Stimulated activated CD8-positive, alpha-beta memory T cell treated with anti-CD3 and anti-CD28 coated beads, Interleukin-7, amount 100 ng/mL, for 1 hour (primary cell): ENCODE measurements around the gene PLXNA4.

Source experiments
- DNase-seq, 2 donors: peaks; one replicate each; pipeline ENCODE4 v3.0.0-alpha.2; 2020; ENCODE audit warnings: low read depth in 2 of 2

The PLXNA4 gene

DNA sequence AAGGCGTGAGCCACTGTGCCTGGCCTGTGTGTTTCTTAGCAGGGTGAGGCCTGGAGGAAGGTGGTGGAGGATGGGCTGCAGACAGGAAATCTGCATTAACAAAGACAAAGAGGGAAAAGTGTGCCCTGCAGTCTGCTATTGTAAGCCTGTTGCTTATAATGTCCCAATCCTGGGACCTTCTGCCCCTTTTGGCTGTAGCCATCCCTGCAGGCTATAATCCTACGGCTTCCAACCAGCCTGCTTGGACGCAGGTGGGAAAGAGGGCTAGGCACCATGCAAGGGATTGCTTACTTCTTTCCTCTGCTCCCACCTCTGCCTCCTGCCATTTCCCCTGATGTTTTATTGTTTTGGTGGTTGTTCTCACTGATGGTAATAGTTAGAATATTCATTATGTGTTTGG, 434.3 kb downstream of the PLXNA4 start:
- no peak for DNase-seq

DNA sequence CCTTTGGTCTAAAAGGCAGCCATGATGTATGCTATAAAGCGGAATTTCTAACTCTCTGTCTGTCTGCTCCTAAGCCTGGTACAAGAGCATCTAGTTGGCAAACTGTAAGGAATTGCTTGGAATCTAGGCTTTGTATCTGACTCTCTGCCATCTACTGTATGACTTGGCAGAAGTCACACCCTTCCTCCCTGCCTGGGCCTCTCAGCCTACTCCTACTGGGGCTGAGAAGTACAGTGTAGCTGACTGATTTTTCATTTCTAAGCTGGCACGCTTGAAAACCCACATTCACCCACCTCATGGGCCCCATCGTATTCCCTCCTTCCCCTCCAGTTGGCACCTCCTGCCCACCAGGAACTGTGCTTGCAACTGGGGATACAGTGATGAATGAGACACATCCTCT, 435.2 kb downstream of the PLXNA4 start:
- DNase-seq: no peak

DNA sequence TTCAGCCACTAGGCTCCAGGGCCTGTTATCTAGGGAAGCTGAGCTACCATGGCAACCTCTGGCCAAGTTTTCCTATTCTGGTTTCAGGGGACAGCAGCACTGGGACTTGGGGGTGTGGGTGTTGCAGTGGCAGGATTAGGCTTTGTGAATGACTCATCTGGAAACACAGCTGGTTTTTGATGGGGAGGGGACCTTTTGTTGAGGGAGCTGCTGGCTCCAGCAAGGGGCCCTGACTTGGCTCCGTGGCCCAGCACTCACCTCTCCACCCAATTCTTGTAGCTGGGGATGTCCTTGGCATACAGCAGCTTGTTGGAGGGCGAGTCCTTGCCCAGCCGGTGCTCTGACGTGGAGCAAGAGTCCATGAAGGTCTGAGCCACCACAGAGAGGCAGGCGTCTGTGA, 435.9 kb downstream of the PLXNA4 start:
- DNase-seq: no peak

DNA sequence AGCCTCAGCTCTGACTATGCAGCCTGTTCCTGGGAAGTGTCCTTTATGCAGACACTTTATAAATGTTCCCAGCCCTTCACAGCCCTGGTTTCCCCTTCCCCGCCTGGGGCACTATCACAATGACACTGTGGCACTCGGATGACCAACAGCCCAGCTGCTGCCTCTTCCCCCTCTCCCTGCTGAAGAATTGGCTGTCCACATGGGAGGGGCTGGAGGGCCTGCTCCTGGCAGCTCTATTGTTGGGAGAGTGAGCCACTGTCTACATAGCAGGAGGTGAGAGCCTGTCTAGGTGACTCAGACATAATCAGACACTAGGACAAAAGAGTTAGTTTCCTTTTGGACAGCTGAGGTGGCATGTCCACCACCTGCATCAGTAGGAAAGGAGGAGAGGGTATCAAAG, 437.5 kb downstream of the PLXNA4 start:
- no peak for DNase-seq

DNA sequence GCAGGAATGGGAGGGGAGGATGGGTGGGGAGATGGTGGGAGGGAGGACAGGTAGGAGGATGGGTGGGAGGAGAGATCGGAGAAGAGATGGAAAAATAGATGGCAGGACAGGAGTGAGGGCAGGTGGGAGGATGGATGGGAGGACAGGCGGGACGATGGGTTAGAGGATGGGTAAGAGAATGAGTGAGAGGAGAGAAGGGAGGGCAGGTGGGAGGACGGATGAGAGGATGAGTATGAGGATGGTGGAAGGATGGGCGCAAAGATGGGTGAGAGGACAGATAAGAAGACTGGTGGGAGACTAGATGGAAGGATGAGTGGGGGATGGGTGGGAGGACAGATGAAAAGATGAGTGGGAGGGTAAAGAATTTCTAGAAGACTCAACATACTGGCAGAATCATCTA, 438.6 kb downstream of the PLXNA4 start:
- DNase-seq: no peak

- DNase-seq: no peak
Measured at GRCh38 chr7:132135746-132136385, 440.4 kb downstream of the PLXNA4 start.

GRCh38 chr7:132134814-132135445, 441.3 kb downstream of the PLXNA4 start:
- no peak for DNase-seq

DNA sequence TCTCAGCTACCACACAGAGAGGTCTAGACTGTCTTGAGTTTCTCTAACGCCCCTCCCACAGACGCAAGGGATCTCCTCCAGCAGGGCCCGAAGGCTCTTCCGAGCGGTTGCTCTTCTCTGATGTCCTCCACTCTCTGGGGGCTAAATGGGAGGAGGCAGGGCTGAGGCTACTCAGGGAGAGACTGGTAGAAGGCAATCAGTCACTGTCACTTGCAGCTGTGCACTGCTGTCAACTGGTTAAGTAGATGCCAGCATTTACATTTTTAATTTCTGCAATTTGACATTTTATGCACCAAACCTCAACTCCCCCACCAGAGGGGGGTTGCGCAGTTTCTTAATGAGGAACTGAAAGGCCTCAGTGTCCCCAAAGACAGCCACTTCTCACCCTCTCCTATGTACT, 442.8 kb downstream of the PLXNA4 start:
- no peak for DNase-seq

GRCh38 chr7:132131196-132131595, 445.1 kb downstream of the PLXNA4 start:
- no peak for DNase-seq

DNA sequence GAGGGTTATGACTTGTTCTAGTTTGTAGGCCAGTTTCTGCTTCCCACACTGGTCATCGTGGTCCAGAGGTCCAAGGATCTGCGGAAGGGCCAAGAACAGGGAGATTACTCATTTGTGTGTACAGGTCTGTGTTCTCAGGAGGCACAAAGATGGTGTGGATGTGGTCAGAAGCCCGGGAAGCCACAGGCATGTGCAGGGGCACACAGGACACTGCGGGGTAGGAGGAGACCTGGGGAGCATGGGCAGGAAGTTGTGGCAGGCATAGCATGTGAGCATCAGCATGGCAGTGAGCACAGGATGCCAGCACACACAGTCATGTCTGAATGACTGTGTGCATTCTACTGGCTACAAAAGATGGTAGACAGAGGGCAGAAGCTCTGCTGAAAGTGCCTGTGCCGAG, 445.8 kb downstream of the PLXNA4 start:
- no peak for DNase-seq

DNA sequence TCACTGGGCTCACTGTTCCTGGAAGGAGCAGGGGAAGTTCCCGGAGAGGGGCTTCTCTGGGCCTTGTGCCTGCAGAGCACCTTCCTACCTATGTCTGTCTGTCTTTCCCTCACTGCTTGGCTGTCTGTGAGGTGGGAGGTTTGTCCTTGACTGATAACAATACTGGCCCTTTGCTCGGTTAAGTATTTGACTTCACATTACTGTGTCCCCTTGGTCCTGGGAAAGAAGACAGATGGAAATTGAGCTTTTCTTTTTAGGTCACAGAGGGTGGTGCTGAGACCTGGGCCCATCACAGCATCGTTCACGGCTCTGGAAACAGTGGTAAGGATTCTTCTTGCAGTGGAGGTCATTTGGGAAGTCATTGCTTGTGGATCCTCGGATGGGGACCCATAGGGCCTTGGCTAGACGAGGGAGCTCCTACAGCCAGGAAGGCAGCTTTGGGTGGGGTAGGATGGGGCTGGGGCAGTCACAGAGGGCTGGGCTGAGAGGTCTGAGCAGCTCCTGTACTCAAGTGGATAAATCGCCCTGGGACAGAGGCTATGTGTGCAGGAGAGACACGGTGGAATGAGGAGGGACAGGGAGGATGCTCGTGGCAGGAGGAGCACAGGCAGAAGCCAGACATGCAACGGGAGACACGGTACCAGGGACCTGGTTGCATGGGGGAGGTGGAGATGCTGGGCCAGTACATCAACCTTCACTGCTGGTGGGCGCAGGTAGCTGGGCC, 450.2 kb downstream of the PLXNA4 start:
- DNase-seq: no peak

DNA sequence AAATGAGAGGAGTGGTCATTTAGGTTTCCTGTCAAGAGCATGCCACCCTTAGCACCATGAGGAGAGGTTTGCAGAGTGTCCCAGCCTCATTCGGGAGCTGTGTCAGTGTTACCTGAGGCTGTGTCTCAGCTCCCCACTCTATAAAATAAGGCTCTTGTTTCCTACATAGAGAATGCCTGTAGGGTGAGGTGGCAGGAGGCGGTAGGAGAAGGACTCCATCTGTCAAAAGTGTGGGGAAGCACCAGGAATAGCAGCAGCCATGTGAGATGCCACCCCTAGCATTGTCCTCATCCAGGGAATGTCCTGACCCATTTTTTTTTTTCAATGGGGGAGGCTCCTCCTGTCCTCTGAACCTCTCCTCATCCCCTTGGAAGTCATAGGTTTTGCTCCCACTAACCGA, 451.2 kb downstream of the PLXNA4 start:
- no peak for DNase-seq

DNA sequence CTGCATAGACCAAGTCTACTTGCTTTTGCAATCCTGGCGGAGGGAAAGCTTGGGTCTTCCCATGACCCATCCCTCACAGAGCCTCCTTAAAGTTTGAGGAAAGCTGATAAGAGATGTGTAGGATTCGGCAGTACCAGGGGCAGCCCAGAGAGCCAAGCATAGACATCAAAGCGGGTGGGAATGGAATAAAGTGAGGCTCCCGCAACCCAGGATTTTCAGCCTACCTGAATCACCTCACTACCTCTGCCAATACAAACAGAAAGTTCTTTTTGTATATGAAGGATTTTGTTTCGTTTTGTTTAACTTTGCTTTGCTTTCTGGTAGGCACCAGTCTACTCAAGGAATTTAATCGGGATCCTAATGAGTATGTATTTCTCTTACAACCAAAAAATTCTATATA, 451.7 kb downstream of the PLXNA4 start:
- DNase-seq: no peak

DNA sequence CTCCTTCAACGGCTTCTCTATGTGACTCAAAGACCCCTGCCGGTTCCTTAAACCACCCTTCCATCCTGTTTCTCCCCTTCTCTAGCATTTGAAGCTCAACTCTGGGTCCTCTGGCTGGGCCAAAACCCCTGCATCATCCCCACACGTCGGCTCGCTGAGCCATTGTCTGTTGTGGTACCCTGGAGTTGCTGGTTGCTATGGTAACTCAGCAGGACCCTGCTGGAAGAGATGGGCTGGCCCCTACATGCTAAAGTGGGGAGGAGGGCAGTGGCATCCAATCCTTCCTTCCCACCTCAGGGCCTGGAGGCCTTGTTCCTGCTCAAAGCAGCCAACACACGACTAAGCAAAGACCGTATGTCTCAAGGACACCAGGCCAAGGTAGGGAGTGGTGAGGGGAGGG, 452.5 kb downstream of the PLXNA4 start:
- DNase-seq: no peak

- no peak for DNase-seq
Measured at GRCh38 chr7:132122901-132123300, 453.4 kb downstream of the PLXNA4 start.

DNA sequence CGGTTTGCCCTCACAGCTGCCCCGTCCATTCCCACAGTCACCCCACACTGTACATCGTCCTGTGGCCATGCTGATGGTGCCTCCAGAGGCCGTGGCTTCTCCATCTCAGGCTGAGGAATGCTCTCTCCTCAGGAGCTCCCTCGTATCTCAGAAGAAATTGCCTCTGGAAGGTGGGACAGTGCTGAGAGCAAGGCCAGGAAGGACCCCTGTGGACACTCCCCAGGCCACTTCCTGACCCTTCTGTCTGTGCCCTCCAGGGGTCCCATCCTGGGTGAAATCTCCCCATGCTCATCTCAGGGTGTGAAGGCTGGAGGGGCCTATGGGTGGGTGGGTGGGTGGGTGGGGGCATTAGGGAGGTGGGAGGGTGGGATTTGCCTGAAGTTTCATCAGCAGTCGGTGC, 454.3 kb downstream of the PLXNA4 start:
- DNase-seq: no peak

DNA sequence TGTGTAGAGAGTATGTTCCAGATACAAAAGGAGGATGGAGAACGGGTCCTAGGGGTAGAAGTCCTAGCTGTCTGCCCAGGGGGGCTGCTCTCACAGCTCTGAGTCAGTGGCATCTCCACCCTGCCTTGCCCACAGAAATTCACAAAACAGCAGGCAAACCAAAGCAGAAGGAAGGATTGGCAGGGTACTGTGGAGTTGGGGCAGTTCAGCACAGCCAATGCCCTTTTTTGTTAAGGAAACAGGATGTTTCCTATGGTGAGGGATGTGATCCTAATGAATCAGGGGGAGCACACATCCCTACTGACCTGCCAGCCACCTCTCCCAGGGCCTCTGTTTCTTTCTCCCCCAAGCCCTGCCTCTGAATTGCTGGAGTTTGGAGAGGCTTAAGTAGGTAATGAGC, 457.6 kb downstream of the PLXNA4 start:
- DNase-seq: no peak

DNA sequence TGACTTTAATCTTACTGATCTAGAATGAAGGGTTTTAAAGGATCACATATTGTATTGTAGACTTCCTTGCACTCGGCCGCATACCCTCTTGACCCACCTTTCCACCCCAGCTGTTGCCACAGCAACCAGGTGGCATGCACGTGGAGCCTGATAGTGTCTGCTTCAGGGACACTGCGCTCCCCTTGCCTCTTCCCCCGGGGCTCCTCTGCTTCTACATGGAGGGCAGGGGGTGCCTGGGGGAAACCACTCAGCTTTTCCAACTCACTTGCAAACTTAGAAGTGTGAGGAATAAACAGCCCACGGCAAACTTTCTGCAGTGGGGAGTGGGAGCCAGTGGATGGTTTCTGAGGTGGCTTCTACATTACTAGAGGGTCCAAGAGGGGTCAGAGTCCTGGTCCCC, 458.6 kb downstream of the PLXNA4 start:
- no peak for DNase-seq

GRCh38 chr7:132117181-132117580, 459.1 kb downstream of the PLXNA4 start:
- DNase-seq: no peak

DNA sequence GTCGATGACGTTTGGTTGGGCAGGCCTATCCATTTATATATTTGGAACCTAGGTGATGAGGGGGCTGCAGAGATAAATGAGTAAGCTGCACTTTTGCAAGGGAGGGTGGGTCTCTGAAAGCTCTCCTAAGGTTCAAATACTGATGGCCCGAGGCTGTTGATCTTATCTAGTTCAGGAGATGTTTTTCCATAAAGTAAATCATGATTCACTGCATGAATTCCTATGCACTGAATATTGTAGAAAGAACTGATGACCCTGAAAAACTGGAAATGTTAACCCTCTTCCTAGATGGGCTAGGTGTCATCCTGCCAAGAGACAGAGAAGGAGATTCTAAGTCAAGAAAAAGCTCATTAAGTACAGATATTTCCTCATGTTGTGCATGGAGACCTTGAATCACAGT, 459.9 kb downstream of the PLXNA4 start:
- no peak for DNase-seq

GRCh38 chr7:132115758-132116157, 460.5 kb downstream of the PLXNA4 start:
- DNase-seq: no peak

- DNase-seq: no peak
Measured at GRCh38 chr7:132115028-132115427, 461.2 kb downstream of the PLXNA4 start.

GRCh38 chr7:132114411-132114810, 461.9 kb downstream of the PLXNA4 start:
- DNase-seq: no peak
